ENCODE results near the gene ARHGAP26.

- TF ChIP-seq, protein P1, sequence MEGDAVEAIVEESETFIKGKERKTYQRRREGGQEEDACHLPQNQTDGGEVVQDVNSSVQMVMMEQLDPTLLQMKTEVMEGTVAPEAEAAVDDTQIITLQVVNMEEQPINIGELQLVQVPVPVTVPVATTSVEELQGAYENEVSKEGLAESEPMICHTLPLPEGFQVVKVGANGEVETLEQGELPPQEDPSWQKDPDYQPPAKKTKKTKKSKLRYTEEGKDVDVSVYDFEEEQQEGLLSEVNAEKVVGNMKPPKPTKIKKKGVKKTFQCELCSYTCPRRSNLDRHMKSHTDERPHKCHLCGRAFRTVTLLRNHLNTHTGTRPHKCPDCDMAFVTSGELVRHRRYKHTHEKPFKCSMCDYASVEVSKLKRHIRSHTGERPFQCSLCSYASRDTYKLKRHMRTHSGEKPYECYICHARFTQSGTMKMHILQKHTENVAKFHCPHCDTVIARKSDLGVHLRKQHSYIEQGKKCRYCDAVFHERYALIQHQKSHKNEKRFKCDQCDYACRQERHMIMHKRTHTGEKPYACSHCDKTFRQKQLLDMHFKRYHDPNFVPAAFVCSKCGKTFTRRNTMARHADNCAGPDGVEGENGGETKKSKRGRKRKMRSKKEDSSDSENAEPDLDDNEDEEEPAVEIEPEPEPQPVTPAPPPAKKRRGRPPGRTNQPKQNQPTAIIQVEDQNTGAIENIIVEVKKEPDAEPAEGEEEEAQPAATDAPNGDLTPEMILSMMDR (IDR thresholded peaks at IDR 0.05 in 2 of 3, conservative IDR thresholded peaks at IDR 0.05 in 1 of 3; ENCODE audit: borderline replicate concordance in 1 of 3, insufficient read depth in 1 of 3, low read depth in 2 of 3, low read length in 2 of 3): no peak
- TF ChIP-seq EZH2phosphoT487 (IDR thresholded peaks at IDR 0.05; ENCODE audit: borderline replicate concordance) (no peak), EZH2 (IDR thresholded peaks at IDR 0.05) (no peak), MAX (IDR thresholded peaks at IDR 0.05) (peak; percentile 72; the same call in 1 of the 2 replicates), TCF7L2 (IDR thresholded peaks at IDR 0.05; ENCODE audit: borderline replicate concordance, extremely low read depth, insufficient read depth, insufficient read length) (no peak), POLR2A (IDR thresholded peaks at IDR 0.05; ENCODE audit: borderline replicate concordance, extremely low read depth, insufficient read depth, insufficient read length) (no peak), EGR1 (IDR thresholded peaks at IDR 0.05; ENCODE audit: low read depth) (no peak), CEBPB (IDR thresholded peaks at IDR 0.05; ENCODE audit: low read depth) (peak; percentile 42; the same call in 1 of the 2 replicates), JUND (IDR thresholded peaks at IDR 0.05) (no peak), RAD21 (IDR thresholded peaks at IDR 0.05; ENCODE audit: low read depth) (no peak), ATF3 (IDR thresholded peaks at IDR 0.05) (no peak; the same call in 1 of the 2 replicates), SP1 (IDR thresholded peaks at IDR 0.05; ENCODE audit: low read depth) (no peak), ELF1 (IDR thresholded peaks at IDR 0.05; ENCODE audit: borderline replicate concordance, low read depth) (no peak)
These were observed 270.4 kb downstream of the ARHGAP26 start for GRCh38 chr5:143040622-143041021.
